Stimulated activated naive CD8-positive, alpha-beta T cell treated with anti-CD3 and anti-CD28 coated beads, Interleukin-15, Interleukin-2, amounts not matched to agents 100 U/mL and 50 U/mL, for 24 hours (primary cell): ENCODE data around the gene ANKRD11.
"Not testable (repeated sequence)": the region's sequence is repeated elsewhere in the genome, so short reads cannot be mapped to it uniquely, and the experiment has no call there.

Experiments
- ATAC-seq: fragments of 150-1000 bp; cut with Tn5 transposase; one replicate; pipeline ENCODE4 v1.10.0; 2021
- DNase-seq: peaks from one replicate; pipeline ENCODE4 v3.0.0; 2021

ANKRD11 gene

GRCh38 chr16:89280546-89281188, 209.7 kb downstream of the ANKRD11 start:
- no peak for DNase-seq
- ATAC-seq: no peak

GRCh38 chr16:89279666-89280481, 210.5 kb downstream of the ANKRD11 start:
- no peak for ATAC-seq

GRCh38 chr16:89278441-89279240, 211.7 kb downstream of the ANKRD11 start:
- no peak for DNase-seq
- ATAC-seq: no peak

More at GRCh38 chr16:89279666-89280481, 210.5 kb downstream of the ANKRD11 start:
- DNase-seq: no peak

- no peak for ATAC-seq
- no peak for DNase-seq
Observed at GRCh38 chr16:89277641-89278341, 212.6 kb downstream of the ANKRD11 start.

- ATAC-seq (no peak), DNase-seq (no peak)
Observed at GRCh38 chr16:89277049-89277448, 213.3 kb downstream of the ANKRD11 start.

GRCh38 chr16:89275837-89276720, 214.3 kb downstream of the ANKRD11 start:
- DNase-seq (no peak), ATAC-seq (no peak)

- ATAC-seq (no peak), DNase-seq (no peak)
Observed at GRCh38 chr16:89275284-89275584, 215.1 kb downstream of the ANKRD11 start.

GRCh38 chr16:89274561-89275283, 215.6 kb downstream of the ANKRD11 start:
- ATAC-seq (no peak), DNase-seq (no peak)

GRCh38 chr16:89273741-89274472, 216.5 kb downstream of the ANKRD11 start:
- DNase-seq (no peak), ATAC-seq (no peak)

- ATAC-seq (no peak), DNase-seq (no peak)
Observed at GRCh38 chr16:89272631-89273030, 217.7 kb downstream of the ANKRD11 start.

- DNase-seq (no peak), ATAC-seq (no peak)
Observed at GRCh38 chr16:89270666-89271345, 219.6 kb downstream of the ANKRD11 start.

GRCh38 chr16:89269805-89270665, 220.3 kb downstream of the ANKRD11 start:
- DNase-seq (no peak), ATAC-seq (no peak)

GRCh38 chr16:89268987-89269735, 221.2 kb downstream of the ANKRD11 start:
- no peak for DNase-seq
- no peak for ATAC-seq

- DNase-seq (no peak), ATAC-seq (no peak)
Observed at GRCh38 chr16:89268585-89268984, 221.8 kb downstream of the ANKRD11 start.

- not testable (repeated sequence) for ATAC-seq, DNase-seq
Observed at GRCh38 chr16:89267746-89268145, 222.6 kb downstream of the ANKRD11 start.

- DNase-seq (no peak), ATAC-seq (no peak)
Observed at GRCh38 chr16:89266521-89267134, 223.7 kb downstream of the ANKRD11 start.

GRCh38 chr16:89265647-89266046, 224.7 kb downstream of the ANKRD11 start:
- ATAC-seq (no peak), DNase-seq (no peak)
